GM23248 (cell line): ENCODE data around the gene SHROOM3.

Experiments used
- EZH2 ChIP-seq: fragments of 200-600 bp; sonication (generic); IDR thresholded peaks from 2 replicates; pipeline ENCODE4 v1.6.1; 2018; ENCODE audit warnings: antibody characterized with exemption, mild to moderate bottlenecking; ENCODE audit not compliant: insufficient read depth, poor library complexity, severe bottlenecking
- EZH2phosphoT487 ChIP-seq: fragments of 200-600 bp; sonication (generic); IDR thresholded peaks from 2 replicates; pipeline ENCODE4 v1.6.1; 2018; ENCODE audit warnings: antibody characterized with exemption, moderate library complexity, mild to moderate bottlenecking, low read depth; ENCODE audit not compliant: insufficient read depth

DNA sequence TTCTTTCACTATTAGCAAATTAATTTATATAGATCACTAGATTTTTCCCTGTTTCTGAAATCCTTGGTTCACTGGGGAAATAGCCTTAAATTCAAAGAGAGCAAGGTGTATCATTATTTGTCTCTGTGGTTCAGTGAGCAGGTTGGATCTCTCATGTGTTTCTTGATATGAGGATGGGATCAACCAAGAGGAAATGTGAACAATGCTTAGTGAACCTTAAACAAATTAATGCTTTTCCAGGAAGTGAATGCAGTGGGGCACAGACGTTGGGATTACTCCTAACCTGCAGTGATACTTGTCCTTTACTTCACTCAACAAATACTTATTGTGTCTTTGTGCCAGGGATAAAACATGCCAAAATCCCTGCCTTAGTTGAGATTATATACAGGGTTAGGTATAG lies 193.2 kb downstream of the SHROOM3 start:
- TF ChIP-seq EZH2: no peak
- no peak for TF ChIP-seq EZH2phosphoT487
